Measurements from ENCODE around the gene TAF3.
"Not testable (repeated sequence)": the region's sequence is repeated elsewhere in the genome, so short reads cannot be mapped to it uniquely, and the experiment has no call there.

The TAF3 gene

GRCh38 chr10:7811743-7812142, 6.6 kb upstream of the TAF3 start:
- not testable (repeated sequence) for DNase-seq (ENCODE audit: low read depth)

- DNase-seq (ENCODE audit: low read depth): no peak
Measured at GRCh38 chr10:7813481-7813880, 4.8 kb upstream of the TAF3 start.

DNA sequence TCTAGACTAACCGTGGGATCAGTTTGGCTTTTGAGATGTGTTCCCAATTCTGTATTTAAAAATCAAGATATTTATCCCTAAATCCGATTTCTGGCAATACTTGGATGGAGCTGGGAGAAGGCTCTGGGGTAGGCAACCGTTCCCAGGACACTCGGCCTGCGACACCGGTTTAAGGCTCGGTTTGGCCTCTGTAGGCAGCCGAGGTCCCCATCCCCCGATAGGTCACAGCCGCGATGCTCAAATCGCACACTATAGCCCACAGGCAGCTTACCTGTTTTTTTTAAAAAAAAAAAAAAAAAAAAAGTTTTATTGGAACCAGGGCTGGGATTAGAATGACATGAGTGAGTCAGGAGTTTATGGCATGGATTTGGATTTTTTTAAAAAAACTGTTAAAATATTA, 729 bp upstream of the TAF3 start:
- no peak for DNase-seq (ENCODE audit: low read depth)

DNA sequence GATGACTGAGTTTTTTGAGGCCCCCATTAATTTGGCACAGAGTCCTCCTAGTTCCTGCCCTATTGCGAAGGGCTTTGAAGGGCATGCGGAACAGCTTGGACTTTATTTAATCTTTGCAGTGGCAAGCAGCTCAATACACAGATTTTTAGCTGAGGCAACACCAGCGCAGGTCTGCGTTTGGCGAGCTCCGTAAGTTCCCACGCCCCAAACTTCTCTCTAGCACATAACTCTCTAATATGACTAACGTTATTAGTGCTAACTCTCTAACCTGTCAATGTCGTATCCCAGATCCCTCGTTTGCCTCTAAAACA, 366 bp upstream of the TAF3 start:
- DNase-seq (ENCODE audit: low read depth): no peak

DNA sequence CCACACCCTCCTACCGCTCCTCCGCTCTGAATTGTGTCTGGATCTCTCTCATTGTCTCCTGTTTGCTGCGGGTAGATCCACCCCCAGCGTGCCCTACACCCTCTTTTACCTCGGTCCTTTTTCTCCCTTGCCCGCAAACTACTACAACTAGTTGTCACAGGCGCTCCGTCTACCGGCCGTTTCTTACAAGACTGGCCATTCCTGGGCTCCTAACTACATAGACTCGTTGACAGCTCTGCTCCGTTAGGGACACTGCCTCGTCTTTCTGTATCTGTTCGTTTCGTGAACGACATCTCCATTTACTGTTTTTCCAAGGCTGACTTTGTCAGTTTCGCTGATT, 786 bp downstream of the TAF3 start:
- DNase-seq (ENCODE audit: low read depth): no peak

DNA sequence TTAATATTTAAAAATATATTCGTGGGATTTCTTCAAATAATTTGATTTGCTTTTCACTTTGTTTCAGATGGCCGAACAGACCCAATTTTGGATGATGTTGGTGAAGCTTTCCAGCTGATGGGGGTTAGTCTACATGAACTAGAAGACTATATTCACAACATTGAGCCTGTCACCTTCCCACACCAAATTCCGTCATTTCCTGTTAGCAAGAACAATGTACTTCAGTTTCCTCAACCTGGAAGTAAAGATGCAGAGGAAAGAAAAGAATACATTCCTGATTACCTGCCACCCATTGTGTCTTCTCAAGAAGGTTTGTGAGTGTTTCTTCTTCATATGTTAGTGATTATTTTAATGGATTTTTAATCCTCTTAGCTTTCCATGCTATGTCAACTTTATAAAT, 5.9 kb downstream of the TAF3 start:
- no peak for DNase-seq (ENCODE audit: low read depth)

DNA sequence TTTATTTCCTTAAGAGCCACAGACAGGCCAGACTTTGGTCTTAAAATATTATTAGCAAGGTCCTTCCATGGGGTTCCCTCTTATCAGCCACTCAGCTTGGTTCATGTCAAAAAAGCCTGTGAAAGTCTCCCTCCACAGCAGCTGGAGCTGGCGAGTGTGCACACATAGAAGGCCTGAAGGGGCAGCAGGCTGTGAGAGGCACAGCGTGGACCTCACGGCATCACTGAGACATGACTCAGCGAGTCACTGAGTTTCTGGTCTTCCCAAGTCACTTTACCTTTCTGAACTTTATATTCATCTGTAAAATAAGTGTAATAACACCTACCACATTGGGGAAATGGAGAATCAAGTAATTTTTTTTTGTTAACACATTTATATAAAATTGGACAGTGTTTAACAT, 8.7 kb downstream of the TAF3 start:
- DNase-seq (ENCODE audit: low read depth): no peak

DNA sequence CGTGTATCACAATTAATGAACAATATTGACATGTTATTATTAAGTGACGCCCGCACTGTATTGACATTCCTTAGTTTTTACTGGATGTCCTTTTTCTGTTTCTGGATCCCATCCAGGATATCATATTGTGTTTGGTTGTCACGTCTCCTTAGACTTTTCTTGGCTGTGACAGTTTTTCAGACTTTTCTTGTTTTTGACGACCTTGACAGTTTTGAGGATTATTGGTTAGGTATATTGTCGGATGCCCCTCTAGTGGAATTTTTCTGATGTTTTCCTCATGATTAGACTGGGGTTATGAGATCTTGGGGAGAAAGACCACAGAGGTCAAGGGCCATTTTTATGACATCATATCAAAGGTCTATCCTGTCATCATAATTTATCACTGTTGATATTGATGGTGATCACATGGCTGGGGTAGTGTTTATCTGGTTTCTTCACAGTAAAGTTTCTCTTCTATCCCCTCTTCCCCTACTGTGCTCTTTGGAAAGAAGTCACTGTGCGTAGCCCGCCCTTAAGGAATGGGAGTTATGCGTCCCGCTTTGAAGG, 11.1 kb downstream of the TAF3 start:
- DNase-seq (ENCODE audit: low read depth): no peak

GRCh38 chr10:7832060-7832459, 13.8 kb downstream of the TAF3 start:
- DNase-seq (ENCODE audit: low read depth): no peak

DNA sequence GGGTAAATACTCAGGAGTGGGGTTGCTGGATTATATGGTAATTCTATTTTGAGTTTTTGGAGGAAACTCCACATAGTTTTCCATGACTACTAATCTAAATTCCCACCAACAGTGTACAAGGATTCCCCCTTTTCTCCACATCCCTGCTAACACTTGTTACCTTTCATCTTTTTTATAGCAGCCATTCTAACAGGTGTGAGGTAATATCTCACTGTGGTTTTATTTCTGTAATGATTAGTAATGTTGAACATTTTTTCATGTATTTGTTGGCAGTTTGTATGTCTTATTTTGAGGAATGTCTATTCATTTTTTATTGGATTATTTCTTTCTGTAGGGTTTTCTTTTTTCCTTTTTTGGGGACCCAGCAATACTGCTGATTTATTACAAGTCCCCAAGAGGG, 14.9 kb downstream of the TAF3 start:
- DNase-seq (ENCODE audit: low read depth): no peak

GRCh38 chr10:7834262-7834661, 16.0 kb downstream of the TAF3 start:
- DNase-seq (ENCODE audit: low read depth): no peak

GRCh38 chr10:7836571-7836970, 18.3 kb downstream of the TAF3 start:
- no peak for DNase-seq (ENCODE audit: low read depth)

- no peak for DNase-seq (ENCODE audit: low read depth)
Measured at GRCh38 chr10:7846591-7846990, 28.3 kb downstream of the TAF3 start.

DNA sequence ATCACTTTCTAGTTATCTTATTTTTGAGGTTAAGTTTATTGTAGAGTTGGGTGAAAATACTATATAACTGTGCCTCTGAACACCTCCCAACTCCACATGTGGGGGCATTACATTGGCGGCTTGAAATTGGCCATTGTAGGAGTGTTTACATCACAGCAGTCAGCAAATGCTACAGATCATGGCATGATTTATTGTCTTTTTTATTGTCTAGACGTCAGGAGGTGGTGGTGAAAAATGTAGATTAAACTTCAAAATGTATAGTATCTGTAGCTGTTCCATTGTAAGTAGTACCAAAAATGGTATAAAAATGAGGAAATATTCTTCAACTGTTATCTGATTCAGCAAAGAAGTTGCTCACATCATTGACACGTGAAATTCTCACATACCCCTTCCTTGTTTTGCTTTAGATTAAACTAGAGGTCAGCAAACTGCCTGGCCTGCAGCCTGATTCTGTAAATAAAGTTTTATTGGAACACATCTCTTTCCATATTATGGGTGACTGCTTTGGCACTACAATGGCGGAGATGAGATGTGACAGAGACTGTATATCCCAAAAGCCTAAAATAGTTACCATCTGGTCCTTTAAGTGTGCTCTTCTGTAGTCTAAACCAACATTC, 35.0 kb downstream of the TAF3 start:
- no peak for DNase-seq (ENCODE audit: low read depth)

GRCh38 chr10:7853890-7854289, 35.6 kb downstream of the TAF3 start:
- no peak for DNase-seq (ENCODE audit: low read depth)

DNA sequence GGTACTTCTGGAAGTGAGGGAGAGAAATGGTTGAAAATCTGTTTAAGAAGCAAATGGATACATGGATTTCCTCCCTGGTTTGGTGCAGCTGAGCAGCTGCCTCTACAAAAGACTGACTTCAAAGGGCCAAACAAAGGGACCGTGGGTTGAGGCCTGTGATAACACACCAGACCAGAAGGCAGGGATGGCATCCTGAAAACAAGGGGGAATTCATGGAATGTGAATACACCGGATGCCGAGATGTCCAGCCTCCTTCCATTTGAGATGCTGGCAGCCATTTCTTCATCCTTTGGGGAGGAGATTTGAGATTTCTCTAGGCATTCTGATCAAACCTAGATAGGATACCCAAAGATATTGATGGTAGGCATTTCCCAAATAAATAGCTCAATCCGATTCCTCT, 36.9 kb downstream of the TAF3 start:
- no peak for DNase-seq (ENCODE audit: low read depth)

DNA sequence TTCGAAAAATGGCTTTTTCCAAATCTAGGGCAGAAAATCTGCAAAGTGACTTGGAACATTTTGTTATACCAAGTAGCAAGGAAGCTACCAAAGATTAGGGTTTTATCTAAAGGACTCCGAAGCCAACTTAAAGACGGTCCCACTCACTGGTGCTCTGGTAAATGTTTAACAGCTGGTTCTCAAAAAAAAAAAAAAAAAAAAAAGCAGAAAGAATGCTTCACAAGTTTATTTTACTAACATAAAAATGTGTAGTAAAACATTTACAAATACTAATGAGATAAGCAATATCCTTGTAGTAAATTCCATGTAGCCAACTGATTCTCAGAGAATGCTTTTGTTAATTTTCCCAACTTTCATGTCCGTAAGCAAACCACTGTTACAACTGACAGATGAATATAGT, 38.4 kb downstream of the TAF3 start:
- DNase-seq (ENCODE audit: low read depth): no peak

GRCh38 chr10:7857262-7857661, 39.0 kb downstream of the TAF3 start:
- no peak for DNase-seq (ENCODE audit: low read depth)

- no peak for DNase-seq (ENCODE audit: low read depth)
Measured at GRCh38 chr10:7861509-7862120, 43.3 kb downstream of the TAF3 start.

GRCh38 chr10:7862121-7862514, 43.8 kb downstream of the TAF3 start:
- DNase-seq (ENCODE audit: low read depth): no peak

DNA sequence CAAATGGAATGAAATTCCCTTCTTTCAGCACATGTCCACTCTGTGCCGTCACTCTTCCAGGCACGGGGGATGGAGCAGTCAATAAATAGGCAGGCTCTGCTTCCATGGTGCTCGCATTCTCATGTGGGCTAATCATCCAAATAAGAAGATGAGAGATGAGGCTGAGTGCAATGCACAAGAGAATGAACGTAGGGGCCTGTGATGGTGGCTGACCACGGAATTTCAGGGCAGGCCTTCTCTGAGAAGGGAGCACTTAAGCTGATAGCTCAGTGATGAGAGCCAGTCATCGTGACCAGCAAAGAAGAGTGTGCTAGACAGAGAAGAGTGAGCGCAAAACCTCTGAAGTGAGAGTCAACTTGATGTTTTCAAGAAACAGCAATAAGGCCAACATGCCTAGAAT, 47.9 kb downstream of the TAF3 start:
- no peak for DNase-seq (ENCODE audit: low read depth)

GRCh38 chr10:7872041-7872442, 53.7 kb downstream of the TAF3 start:
- no peak for DNase-seq (ENCODE audit: low read depth)

DNA sequence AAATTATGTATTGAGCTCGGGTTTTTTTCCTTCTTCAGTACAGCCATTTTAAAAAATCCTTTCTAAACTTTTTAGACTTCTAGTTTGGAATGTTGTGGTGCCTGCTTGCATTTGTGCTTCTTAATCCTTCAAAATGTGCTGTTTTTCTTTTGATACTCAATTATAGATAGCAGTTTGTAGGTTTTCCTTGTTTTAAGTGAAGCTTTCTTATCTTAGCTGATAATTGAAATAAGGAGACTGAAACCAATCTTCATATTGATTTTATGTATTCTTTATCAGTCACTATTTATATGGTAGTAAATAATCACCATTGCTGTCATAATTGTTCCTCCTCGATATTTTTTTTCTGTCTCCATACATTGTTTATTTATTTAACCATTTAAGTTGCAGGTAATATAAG, 56.6 kb downstream of the TAF3 start:
- DNase-seq (ENCODE audit: low read depth): no peak

GRCh38 chr10:7876541-7877127, 58.3 kb downstream of the TAF3 start:
- no peak for DNase-seq (ENCODE audit: low read depth)
